Panc1 (cell line): ENCODE measurements around the gene DUS1L.

ENCODE experiments used
- CTCF ChIP-seq: fragments of 450-650 bp; IDR thresholded peaks from 2 replicates; pipeline ENCODE4 v1.5.1; 2017; ENCODE audit warnings: mild to moderate bottlenecking
- REST ChIP-seq, 2 experiments: IDR thresholded peaks; 2 replicates each; pipeline ENCODE4 v1.6.1; 2011 to 2012; ENCODE audit warnings: low read depth in 2 of 2, control low read depth in 1 of 2, low read length in 1 of 2, mild to moderate bottlenecking in 1 of 2, moderate library complexity in 1 of 2; ENCODE audit not compliant: insufficient read depth in 1 of 2
- SIN3A ChIP-seq: IDR thresholded peaks from 2 replicates; pipeline ENCODE4 v1.6.1; 2012; ENCODE audit warnings: low read depth, mild to moderate bottlenecking, low read length, moderate library complexity, borderline replicate concordance; ENCODE audit not compliant: insufficient read depth
- TCF7L2 ChIP-seq: IDR thresholded peaks from 2 replicates; pipeline ENCODE4 v1.6.1; 2011; ENCODE audit warnings: mild to moderate bottlenecking, low read depth, low read length, inconsistent platforms

GRCh38 chr17:82012261-82012639 is 53.4 kb downstream of the DUS1L start:
- no peak for TF ChIP-seq CTCF
- no peak for TF ChIP-seq SIN3A
- TF ChIP-seq REST (IDR thresholded peaks at IDR 0.05; ENCODE audit: insufficient read depth in 1 of 2, low read depth in 2 of 2, low read length in 1 of 2), result no peak
- no peak for TF ChIP-seq TCF7L2
